Activated CD8-positive, alpha-beta T cell treated with anti-CD3 and anti-CD28 coated beads, Interleukin-2, amount 10 ng/mL, durations not matched to agents 7 days and 5 days (primary cell): ENCODE data around the gene ANKRD53. TPM values are rescaled to one million over a fixed set of nuclear protein-coding genes. Genes with fewer than 3 reads are reported as not detected.

Experiments
- total RNA-seq, 2 experiments: library from RNA; stranded (reverse); gene quantifications; one replicate each; pipeline ENCODE4 v1.2.3, GENCODE V29; 2021

ANKRD53 gene
- total RNA-seq, 2 experiments from 2014 or later: not detected

Other genes starting within 250 kb of the ANKRD53 start
- gene ADD2, start 210.4 kb upstream of the ANKRD53 start, total RNA-seq: 10 to 100 TPM; 12.8 to 14.2 TPM
- not detected for gene FIGLA, start 188.0 kb upstream of the ANKRD53 start, total RNA-seq
- not detected for gene CLEC4F, start 158.0 kb upstream of the ANKRD53 start, total RNA-seq
- not detected for gene CD207, start 142.8 kb upstream of the ANKRD53 start, total RNA-seq
- not detected for gene VAX2, start 78.1 kb upstream of the ANKRD53 start, total RNA-seq
- not detected for gene ATP6V1B1, start 42.7 kb upstream of the ANKRD53 start, total RNA-seq
- 10 to 100 TPM; 55.9 to 59.4 TPM for gene TEX261, start 16.2 kb downstream of the ANKRD53 start, total RNA-seq
- 10 to 100 TPM; 68.3 to 75.3 TPM for gene NAGK, start 90.0 kb downstream of the ANKRD53 start, total RNA-seq
- gene MCEE, start 151.6 kb downstream of the ANKRD53 start, total RNA-seq: 10 to 100 TPM; 12.4 to 14.7 TPM
- gene MPHOSPH10, start 152.0 kb downstream of the ANKRD53 start, total RNA-seq: 10 to 100 TPM; 39.9 to 40.1 TPM
- 1 to 10 TPM; 1.3 to 1.5 TPM for gene PAIP2B, start 248.5 kb downstream of the ANKRD53 start, total RNA-seq